Endothelial cell of umbilical vein (primary cell): ENCODE results near the gene GSTO1. TPM values are rescaled to one million over a fixed set of nuclear protein-coding genes. Genes with fewer than 3 reads are reported as not detected.

Experiments
- BruUV-seq: library from RNA; stranded (reverse); fragments of 400-500 nt; replicated peaks from 2 replicates; lab custom pipeline; 2021; lab: Mats Ljungman, UMichigan
- CTCF ChIA-PET: fragments of 300-600, 350-600 bp; sonication (Branson Sonifier 250); formaldehyde crosslinking; loops from one replicate; lab custom pipeline; 2021; ENCODE audit warnings: antibody characterized with exemption, inconsistent platforms; lab: Charles Lee
- POLR2A ChIA-PET: fragments of 300-600, 350-600 bp; sonication (Branson Sonifier 250); formaldehyde crosslinking; loops from one replicate; lab custom pipeline; 2021; ENCODE audit warnings: antibody characterized with exemption, inconsistent platforms; lab: Charles Lee
- DNase-seq: peaks from one replicate; pipeline ENCODE4 v3.0.0-alpha.2; 2011; ENCODE audit warnings: low read depth, low spot score
- FAIRE-seq: peaks from 2 replicates; lab custom pipeline; 2011; peaks lifted over from hg19 to GRCh38; lab: Jason Lieb, UNC
- H2AFZ ChIP-seq: 2 replicates; pipeline ENCODE4 v1.6.0; 2012; ENCODE audit warnings: low read depth, low read length, control low read depth, inconsistent platforms
- H3K27ac ChIP-seq: 2 replicates; pipeline ENCODE4 v1.5.1; 2011; ENCODE audit warnings: low read depth, mild to moderate bottlenecking, control low read depth, low read length, moderate library complexity; ENCODE audit not compliant: insufficient read depth
- H3K27me3 ChIP-seq, 2 experiments: 2 replicates each; pipeline versions ENCODE4 v1.6.0 to v1.6.1; 2011; ENCODE audit warnings: low read length in 2 of 2, mixed read lengths in 1 of 2; ENCODE audit not compliant: control insufficient read depth in 2 of 2, insufficient read depth in 2 of 2
- H3K36me3 ChIP-seq, 2 experiments: 2 replicates in 1 of 2; 3 replicates in 1 of 2; pipeline ENCODE4 v1.5.1; 2011; ENCODE audit warnings: low read length in 2 of 2, mild to moderate bottlenecking in 1 of 2, moderate library complexity in 1 of 2; ENCODE audit not compliant: control insufficient read depth in 2 of 2, insufficient read depth in 2 of 2; ENCODE audit errors: extremely low read depth in 1 of 2
- H3K4me1 ChIP-seq: 3 replicates; pipeline ENCODE4 v1.5.1; 2011; ENCODE audit warnings: mild to moderate bottlenecking, low read length; ENCODE audit not compliant: control insufficient read depth, insufficient read depth; ENCODE audit errors: extremely low read depth
- H3K4me2 ChIP-seq: 2 replicates; pipeline ENCODE4 v1.6.1; 2011; ENCODE audit warnings: low read length, control low read depth, mixed read lengths; ENCODE audit not compliant: insufficient read depth
- H3K4me3 ChIP-seq, 3 experiments: fragments of 200-600 bp in 1 of 3; sonication (generic), shearing (Covaris generic) in 1 of 3; replicated peaks in 1 of 3; 2 replicates each; pipeline ENCODE4 v1.5.1; 2011 to 2016; ENCODE audit warnings: control low read depth in 3 of 3, low read length in 3 of 3, mild to moderate bottlenecking in 2 of 3, inconsistent platforms in 1 of 3, low read depth in 1 of 3, moderate library complexity in 1 of 3; ENCODE audit not compliant: insufficient read depth in 1 of 3
- H3K79me2 ChIP-seq: 2 replicates; pipeline ENCODE4 v1.6.0; 2012; ENCODE audit warnings: low read length, inconsistent platforms; ENCODE audit not compliant: control insufficient read depth, insufficient read depth
- H3K9ac ChIP-seq: replicated peaks from 2 replicates; pipeline ENCODE3; 2011; ENCODE audit warnings: low read length, control low read depth; ENCODE audit not compliant: insufficient read depth; ENCODE audit errors: extremely low read depth
- H3K9me1 ChIP-seq: replicated peaks from 3 replicates; pipeline ENCODE4 v1.6.0; 2011; ENCODE audit warnings: mild to moderate bottlenecking, low read length; ENCODE audit not compliant: control insufficient read depth, insufficient read depth; ENCODE audit errors: extremely low read depth
- H3K9me3 ChIP-seq: replicated peaks from 2 replicates; pipeline ENCODE4 v1.5.1; 2012; ENCODE audit warnings: low read length, inconsistent platforms; ENCODE audit not compliant: control insufficient read depth, insufficient read depth
- H4K20me1 ChIP-seq: replicated peaks from 2 replicates; pipeline ENCODE3; 2011; ENCODE audit warnings: mild to moderate bottlenecking, low read length; ENCODE audit not compliant: control insufficient read depth, insufficient read depth; ENCODE audit errors: extremely low read depth
- CTCF ChIP-seq, 2 donors: IDR thresholded peaks; 1 replicate in 1 of 2; 2 replicates in 1 of 2; pipeline ENCODE4 v1.5.1; 2011; ENCODE audit warnings: low read length in 2 of 2, mild to moderate bottlenecking in 2 of 2, moderate library complexity in 2 of 2, control low read depth in 1 of 2, inconsistent platforms in 1 of 2, low read depth in 1 of 2; ENCODE audit not compliant: insufficient read depth in 1 of 2; ENCODE audit errors: extremely low read depth in 1 of 2
- EZH2 ChIP-seq: IDR thresholded peaks from 2 replicates; pipeline ENCODE4 v1.6.1; 2012; ENCODE audit warnings: borderline replicate concordance, low read depth, mild to moderate bottlenecking, moderate library complexity, low read length, inconsistent platforms; ENCODE audit not compliant: severe bottlenecking
- FOS ChIP-seq: IDR thresholded peaks from 2 replicates; pipeline ENCODE4 v1.6.1; 2011; ENCODE audit warnings: mild to moderate bottlenecking, low read length, moderate library complexity, borderline replicate concordance; ENCODE audit not compliant: insufficient read depth
- GATA2 ChIP-seq: IDR thresholded peaks from 2 replicates; pipeline ENCODE4 v1.7.0; 2011; ENCODE audit warnings: low read depth, mild to moderate bottlenecking, moderate library complexity, mixed read lengths, low read length; ENCODE audit not compliant: insufficient read length, insufficient read depth
- JUN ChIP-seq: IDR thresholded peaks from 2 replicates; pipeline ENCODE4 v1.6.1; 2011; ENCODE audit warnings: borderline replicate concordance, low read depth; ENCODE audit not compliant: insufficient read length, insufficient read depth
- MAX ChIP-seq: IDR thresholded peaks from 2 replicates; pipeline ENCODE4 v1.6.1; 2011; ENCODE audit not compliant: insufficient read depth, insufficient read length
- MYC ChIP-seq: IDR thresholded peaks from one replicate; pipeline ENCODE4 v1.6.1; 2011; ENCODE audit warnings: mild to moderate bottlenecking, low read depth, low read length
- POLR2A ChIP-seq: IDR thresholded peaks from 2 replicates; pipeline ENCODE4 v1.6.1; 2012; ENCODE audit warnings: low read depth, mild to moderate bottlenecking, control low read depth, low read length
- POLR2AphosphoS5 ChIP-seq: IDR thresholded peaks from 2 replicates; pipeline ENCODE4 v1.6.1; 2012; ENCODE audit warnings: low read depth, mild to moderate bottlenecking, control low read depth, low read length, moderate library complexity; ENCODE audit not compliant: insufficient read depth
- dilution Hi-C: fragments of 300-500 bp; cut with MboI; formaldehyde crosslinking; loops from one replicate; pipeline ENCODE4 v1.15.0; 2019; ENCODE audit warnings: low sequenced_read_pairs; ENCODE audit not compliant: extremely low pct_ligation_motif_present
- intact Hi-C: fragments of 100-400 bp; cut with micrococcal nuclease; formaldehyde crosslinking; loops from one replicate; pipeline ENCODE4 v1.10.0; 2022
- polyA plus RNA-seq, 4 experiments: library from polyadenylated mRNA; depleted of rRNA in 3 of 4; stranded (reverse) in 3 of 4; unstranded in 1 of 4; fragments of >200 nt; gene quantifications; 2 replicates each; pipeline versions ENCODE4 v1.2.1 to v1.2.3, GENCODE V29; 2011 to 2012; ENCODE audit warnings: missing spikeins in 1 of 4
- total RNA-seq: library from RNA; stranded (reverse); gene quantifications from 2 replicates; pipeline ENCODE4 v1.2.3, GENCODE V29; 2021

The GSTO1 gene
- total and polyA plus RNA-seq, 2 donors (not counting 3 experiments of a cell fraction or from before 2014, with no cell fraction given), result 124 to 211 TPM

GRCh38 chr10:104279550-104280259, 25.0 kb downstream of the GSTO1 start:
- no peak overlapping the region for H3K4me3 ChIP-seq
- FAIRE-seq (no peak), DNase-seq (no peak)
- TF ChIP-seq EZH2, result no peak
- no peak for TF ChIP-seq GATA2
- no peak for TF ChIP-seq POLR2AphosphoS5
- no peak for TF ChIP-seq JUN
- TF ChIP-seq MYC, result no peak
- TF ChIP-seq FOS, result no peak
- no peak for TF ChIP-seq MAX
- no peak for TF ChIP-seq POLR2A
- no peak for TF ChIP-seq CTCF (IDR thresholded peaks at IDR 0.05; ENCODE audit: extremely low read depth in 1 of 2, insufficient read depth in 1 of 2, low read depth in 1 of 2, low read length in 2 of 2)
- H3K27ac ChIP-seq, result no peak overlapping the region
- H3K4me1 ChIP-seq, result no peaks in the 10 kb centered on the region
- no TSS peak for BruUV-seq
- H3K27me3 ChIP-seq, result peaks cover 7 to 22% of the 10 kb centered on the region in 2 experiments
- dilution Hi-C loops (no loop called here), intact Hi-C loops (no loop called here)
- CTCF ChIA-PET, result interaction anchor here (0.8 to 3.1 kb wide), 4 partner anchors 10 to 20 kb away, joined by 3 to 15 read pairs (median 4); no protein-coding TSS in a partner anchor
- H3K9me1 ChIP-seq, result no peaks in the 10 kb centered on the region
- POLR2A ChIA-PET, result no interaction called here
- H3K79me2 ChIP-seq, result no peaks in the 10 kb centered on the region
- H4K20me1 ChIP-seq, result no peaks in the 10 kb centered on the region
- no peak overlapping the region for H3K9ac ChIP-seq
- H3K36me3 ChIP-seq, result no peaks in the 10 kb centered on the region
- H3K9me3 ChIP-seq, result no peaks in the 10 kb centered on the region
- H2AFZ ChIP-seq, result no peak overlapping the region
- no peak overlapping the region for H3K4me2 ChIP-seq
